Upper lobe of right lung (tissue), 1 donor: ENCODE data around the gene EVX1. TPM values are rescaled to one million over a fixed set of nuclear protein-coding genes. Genes with fewer than 3 reads are reported as not detected.

Experiments
- ATAC-seq: fragments of 200-7000 bp; cut with Tn5 transposase; one replicate; pipeline ENCODE4 v1.9.1; 2020; ENCODE audit warnings: mild to moderate bottlenecking, moderate library complexity
- DNase-seq: peaks from one replicate; pipeline ENCODE4 v3.0.0-alpha.2; 2020
- H3K27ac ChIP-seq: fragments of 200-600 bp; one replicate; pipeline ENCODE4 v1.8.0; 2022
- H3K27me3 ChIP-seq: fragments of 200-600 bp; one replicate; pipeline ENCODE4 v1.8.0; 2022; ENCODE audit warnings: mild to moderate bottlenecking
- H3K36me3 ChIP-seq: fragments of 200-600 bp; one replicate; pipeline ENCODE4 v1.8.0; 2022
- H3K4me1 ChIP-seq: fragments of 200-600 bp; one replicate; pipeline ENCODE4 v1.8.0; 2022
- H3K4me3 ChIP-seq: fragments of 200-600 bp; one replicate; pipeline ENCODE4 v1.8.0; 2022; ENCODE audit warnings: mild to moderate bottlenecking
- H3K9me3 ChIP-seq: fragments of 200-600 bp; one replicate; pipeline ENCODE4 v1.8.0; 2022
- intact Hi-C: fragments of 100-400 bp; cut with DNase I; formaldehyde crosslinking; loops from one replicate; pipeline ENCODE4 v1.11.0; 2022
- total RNA-seq: library from RNA; stranded (reverse); fragmentation: NEBNext Ultra II Directional; extraction: Animal tissue kit (Norgen Biotek cat#: 25700); gene quantifications from one replicate; pipeline ENCODE4 v1.2.1, GENCODE V29; 2021
- TF ChIP-seq, protein P1 (sequence below): fragments of 200-600 bp; IDR thresholded peaks from one replicate; pipeline ENCODE4 v1.8.0; 2022; ENCODE audit warnings: antibody characterized with exemption
- donor health status: DM: no; HTN: yes; CAD: no; lungs with severe emphysema.

Gene EVX1
- total RNA-seq, 1 donor from 2014 or later, result not detected

DNA sequence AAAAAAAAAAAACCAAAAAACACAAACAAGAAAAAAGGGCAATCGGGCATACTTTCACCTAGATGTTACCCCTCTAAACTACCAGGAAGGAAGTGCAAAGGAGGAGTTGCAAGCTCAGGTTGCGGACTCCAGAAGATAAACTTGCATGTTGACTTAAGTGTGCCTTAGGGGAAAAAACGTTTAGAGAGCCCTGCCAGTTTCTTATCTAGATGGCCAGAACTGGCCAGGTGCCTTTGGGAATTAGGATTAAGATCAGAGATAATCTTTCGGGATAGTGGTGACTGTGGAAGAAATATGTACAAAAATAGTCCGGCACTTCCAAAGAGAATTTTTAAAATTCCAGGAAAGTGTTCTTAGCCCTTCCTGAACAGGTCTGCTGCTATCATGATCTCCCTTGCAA lies 17.6 kb downstream of the EVX1 start:
- Histone ChIP-seq H3K9me3 (no peaks in the 10 kb centered on the region), H3K4me1 (no peaks in the 10 kb centered on the region), H3K4me3 (no peak overlapping the region), H3K36me3 (no peaks in the 10 kb centered on the region), H3K27me3 (peaks cover 8% of the 10 kb centered on the region), H3K27ac (no peak overlapping the region)
- intact Hi-C loops, result no loop called here
- ATAC-seq, result no peak
- TF ChIP-seq, protein P1, sequence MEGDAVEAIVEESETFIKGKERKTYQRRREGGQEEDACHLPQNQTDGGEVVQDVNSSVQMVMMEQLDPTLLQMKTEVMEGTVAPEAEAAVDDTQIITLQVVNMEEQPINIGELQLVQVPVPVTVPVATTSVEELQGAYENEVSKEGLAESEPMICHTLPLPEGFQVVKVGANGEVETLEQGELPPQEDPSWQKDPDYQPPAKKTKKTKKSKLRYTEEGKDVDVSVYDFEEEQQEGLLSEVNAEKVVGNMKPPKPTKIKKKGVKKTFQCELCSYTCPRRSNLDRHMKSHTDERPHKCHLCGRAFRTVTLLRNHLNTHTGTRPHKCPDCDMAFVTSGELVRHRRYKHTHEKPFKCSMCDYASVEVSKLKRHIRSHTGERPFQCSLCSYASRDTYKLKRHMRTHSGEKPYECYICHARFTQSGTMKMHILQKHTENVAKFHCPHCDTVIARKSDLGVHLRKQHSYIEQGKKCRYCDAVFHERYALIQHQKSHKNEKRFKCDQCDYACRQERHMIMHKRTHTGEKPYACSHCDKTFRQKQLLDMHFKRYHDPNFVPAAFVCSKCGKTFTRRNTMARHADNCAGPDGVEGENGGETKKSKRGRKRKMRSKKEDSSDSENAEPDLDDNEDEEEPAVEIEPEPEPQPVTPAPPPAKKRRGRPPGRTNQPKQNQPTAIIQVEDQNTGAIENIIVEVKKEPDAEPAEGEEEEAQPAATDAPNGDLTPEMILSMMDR, result no peak
- DNase-seq, result no peak

DNA sequence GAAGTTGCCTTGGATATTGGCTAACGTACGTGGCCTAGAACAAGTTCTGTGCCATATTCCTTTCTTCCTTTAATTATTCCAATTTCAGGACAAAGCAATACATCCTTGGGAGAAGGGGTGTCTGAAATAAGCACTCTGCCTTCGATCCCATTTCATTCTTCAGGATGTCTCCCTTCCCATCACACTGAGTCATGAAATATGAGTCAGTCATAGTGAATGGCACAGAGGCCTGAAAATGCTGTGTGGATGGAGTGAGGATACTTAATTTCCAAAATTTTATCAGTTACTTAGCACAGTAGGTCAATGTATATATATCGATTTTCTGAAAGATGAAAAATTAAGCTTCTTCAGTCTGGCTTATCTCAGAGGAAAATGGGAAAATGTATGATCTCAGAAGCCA lies 19.5 kb downstream of the EVX1 start:
- TF ChIP-seq, protein P1, result no peak
- Histone ChIP-seq H3K4me3 (no peak overlapping the region), H3K4me1 (no peaks in the 10 kb centered on the region), H3K27ac (no peak overlapping the region), H3K9me3 (no peaks in the 10 kb centered on the region), H3K27me3 (peaks cover 8% of the 10 kb centered on the region), H3K36me3 (no peaks in the 10 kb centered on the region)
- intact Hi-C loops, result no loop called here
- no peak for ATAC-seq
- DNase-seq, result no peak

DNA sequence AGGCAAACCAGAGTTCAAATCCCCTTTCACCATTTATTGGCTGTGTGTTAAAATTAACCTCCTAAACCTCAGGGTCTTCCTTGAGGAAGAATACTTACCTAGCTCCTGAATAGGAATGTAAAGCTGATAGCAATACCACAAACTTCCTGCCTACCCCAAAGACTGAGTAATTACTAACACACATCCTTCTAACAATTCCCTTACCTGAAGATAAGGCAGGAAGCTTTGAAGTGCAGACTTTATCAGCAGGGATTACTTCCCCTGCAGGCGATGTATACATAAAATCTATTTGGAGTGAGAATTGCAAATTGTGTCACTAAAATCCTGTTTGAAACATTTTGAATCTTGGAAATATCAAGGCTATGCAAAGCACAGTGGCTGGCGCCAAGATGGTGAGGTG lies 21.2 kb downstream of the EVX1 start:
- intact Hi-C loops, result no loop called here
- TF ChIP-seq, protein P1, result no peak

DNA sequence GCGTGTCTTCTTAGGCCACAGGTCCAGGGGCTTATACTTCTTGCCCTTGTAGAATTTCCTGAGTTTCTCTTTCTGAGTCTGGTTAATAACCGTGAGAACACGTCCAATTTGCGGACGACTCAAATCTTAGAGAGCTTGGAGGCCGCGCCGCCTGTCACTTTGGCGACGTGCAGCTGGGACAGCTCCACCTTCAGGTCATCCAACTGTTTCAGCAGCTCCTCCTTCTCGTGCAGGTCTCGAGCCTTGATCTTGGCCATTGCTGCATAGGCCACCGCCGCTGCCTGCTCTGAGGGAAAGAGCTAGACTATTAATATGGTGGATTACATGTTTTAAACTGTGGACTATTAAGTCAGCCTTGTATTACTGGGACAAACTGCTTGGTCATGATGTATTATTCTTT lies 26.9 kb downstream of the EVX1 start:
- intact Hi-C loops, result no loop called here
- no peak overlapping the region for H3K27ac ChIP-seq

More for the DNA sequence above, 21.2 kb downstream of the EVX1 start:
- Histone ChIP-seq H3K27me3 (peaks cover 8% of the 10 kb centered on the region), H3K4me3 (no peak overlapping the region), H3K9me3 (no peaks in the 10 kb centered on the region), H3K4me1 (no peaks in the 10 kb centered on the region), H3K36me3 (no peaks in the 10 kb centered on the region), H3K27ac (no peak overlapping the region)
- no peak for ATAC-seq
- no peak for DNase-seq

DNA sequence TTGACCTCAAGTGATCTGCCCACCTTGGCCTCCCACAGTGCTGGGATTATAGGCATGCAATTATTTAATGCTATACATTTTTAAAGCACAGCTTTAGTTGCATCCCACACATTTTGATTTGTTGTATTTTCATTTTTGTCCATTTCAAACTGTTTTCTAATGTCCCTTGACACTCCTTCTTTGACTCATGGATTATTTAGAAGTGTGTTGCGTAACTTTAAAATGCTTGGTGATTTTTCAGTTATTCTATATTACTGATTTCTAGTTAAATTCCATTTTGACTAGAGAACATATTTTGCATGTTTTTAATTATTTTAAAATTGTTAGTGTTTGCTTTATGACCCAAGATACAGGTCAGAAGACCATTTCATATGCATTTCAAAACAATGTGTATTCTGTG lies 28.8 kb downstream of the EVX1 start:
- H3K27ac ChIP-seq, result no peak overlapping the region
- intact Hi-C loops, result no loop called here
- no peak for ATAC-seq
- H3K4me3 ChIP-seq, result no peak overlapping the region
- H3K27me3 ChIP-seq, result peaks cover 4% of the 10 kb centered on the region
- TF ChIP-seq, protein P1, result no peak
- no peaks in the 10 kb centered on the region for H3K4me1 ChIP-seq
- peaks cover 5% of the 10 kb centered on the region for H3K9me3 ChIP-seq
- no peaks in the 10 kb centered on the region for H3K36me3 ChIP-seq
- no peak for DNase-seq

More for the DNA sequence above, 26.9 kb downstream of the EVX1 start:
- Histone ChIP-seq H3K4me1 (no peaks in the 10 kb centered on the region), H3K27me3 (peaks cover 4% of the 10 kb centered on the region), H3K9me3 (peaks cover 5% of the 10 kb centered on the region), H3K36me3 (no peaks in the 10 kb centered on the region), H3K4me3 (no peak overlapping the region)
- DNase-seq (no peak), ATAC-seq (no peak)
- TF ChIP-seq, protein P1, result no peak

DNA sequence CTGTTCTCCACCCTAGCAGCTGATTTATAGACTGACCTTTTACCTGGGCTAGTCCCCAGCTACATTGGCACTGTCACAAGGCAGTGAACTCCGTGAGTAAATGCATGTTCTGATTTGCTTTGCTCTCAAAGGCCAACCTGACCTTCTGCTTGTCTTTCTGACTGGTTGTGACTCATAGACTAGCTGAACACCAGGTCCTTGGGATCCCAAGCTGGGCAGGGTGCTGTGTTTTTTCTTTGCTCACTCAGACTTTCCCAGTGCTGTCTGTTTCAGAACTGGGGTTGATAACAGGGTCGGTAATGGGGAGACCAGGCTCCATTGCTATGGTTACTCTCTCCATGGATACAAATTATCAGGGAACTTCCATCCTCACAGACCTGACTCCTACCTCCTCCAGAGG lies 35.0 kb downstream of the EVX1 start:
- no peak for DNase-seq
- no peak for ATAC-seq

More for the DNA sequence above, 35.0 kb downstream of the EVX1 start:
- H3K27me3 ChIP-seq, result peaks cover 8% of the 10 kb centered on the region
- H3K27ac ChIP-seq, result no peak overlapping the region
- TF ChIP-seq, protein P1, result no peak
- intact Hi-C loops, result no loop called here
- no peaks in the 10 kb centered on the region for H3K36me3 ChIP-seq
- no peak overlapping the region for H3K4me3 ChIP-seq
- no peaks in the 10 kb centered on the region for H3K4me1 ChIP-seq
- peaks cover 5% of the 10 kb centered on the region for H3K9me3 ChIP-seq
